Prostate gland (tissue), 2 donors: ENCODE data around the gene OGA.

Experiments used
- CTCF ChIP-seq, 4 experiments: fragments of 200-600 bp in 2 of 4; fragments of 450-650 bp in 2 of 4; sonication (generic) in 2 of 4; IDR thresholded peaks; 1 replicate in 3 of 4; 2 replicates in 1 of 4; pipeline ENCODE4 v1.5.1; 2016 to 2019; ENCODE audit warnings: antibody characterized with exemption in 4 of 4, mild to moderate bottlenecking in 2 of 4, moderate library complexity in 2 of 4
- POLR2A ChIP-seq: fragments of 450-650 bp; IDR thresholded peaks from one replicate; pipeline ENCODE4 v1.6.1; 2016; ENCODE audit warnings: antibody characterized with exemption, mild to moderate bottlenecking
- POLR2AphosphoS5 ChIP-seq: sonication (generic); formaldehyde crosslinking; IDR thresholded peaks from one replicate; pipeline ENCODE4 v1.6.1; 2017; ENCODE audit warnings: antibody characterized with exemption

- TF ChIP-seq CTCF (IDR thresholded peaks at IDR 0.05) (no peak), POLR2AphosphoS5 (no peak), POLR2A (no peak)
Observed at GRCh38 chr10:101758858-101759257, 59.4 kb downstream of the OGA start.
